Measurements from ENCODE around the gene ZNF605.
A peak's percentile ranks its signal among the peaks of the same experiment; 100 is the strongest.
"Not testable (repeated sequence)": the region's sequence is repeated elsewhere in the genome, so short reads cannot be mapped to it uniquely, and the experiment has no call there.

ZNF605 gene

GRCh38 chr12:132948146-132949066, 7.7 kb downstream of the ZNF605 start:
- no peak for DNase-seq

DNA sequence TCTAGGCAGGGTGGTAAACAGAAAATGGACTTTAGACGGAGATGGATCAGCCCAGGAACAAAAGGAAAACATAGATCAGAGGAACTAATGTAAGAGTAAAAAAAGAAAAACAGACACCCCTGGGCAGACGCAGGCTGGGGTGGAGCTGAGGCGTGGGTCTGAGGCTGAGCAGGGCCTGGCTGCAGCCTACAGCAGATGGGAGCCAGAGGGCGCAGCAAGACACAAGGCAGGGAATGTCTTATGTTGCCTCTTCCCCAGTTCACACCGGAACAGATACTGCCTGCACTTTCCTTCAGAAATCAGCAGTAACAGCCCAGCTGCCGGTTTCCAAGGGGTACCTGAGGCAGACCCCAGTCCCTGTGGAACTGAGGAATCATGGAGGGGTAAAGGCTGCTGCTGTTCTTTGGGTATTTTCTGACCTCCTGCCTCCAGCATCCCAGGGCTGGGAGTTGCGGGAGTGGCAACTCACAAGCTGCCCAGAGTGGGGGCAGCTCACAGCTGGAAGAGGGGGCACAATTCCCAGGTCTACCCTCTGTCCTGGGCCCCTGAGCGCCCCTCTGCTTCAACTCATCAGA, 9.8 kb downstream of the ZNF605 start:
- DNase-seq = no peak

DNA sequence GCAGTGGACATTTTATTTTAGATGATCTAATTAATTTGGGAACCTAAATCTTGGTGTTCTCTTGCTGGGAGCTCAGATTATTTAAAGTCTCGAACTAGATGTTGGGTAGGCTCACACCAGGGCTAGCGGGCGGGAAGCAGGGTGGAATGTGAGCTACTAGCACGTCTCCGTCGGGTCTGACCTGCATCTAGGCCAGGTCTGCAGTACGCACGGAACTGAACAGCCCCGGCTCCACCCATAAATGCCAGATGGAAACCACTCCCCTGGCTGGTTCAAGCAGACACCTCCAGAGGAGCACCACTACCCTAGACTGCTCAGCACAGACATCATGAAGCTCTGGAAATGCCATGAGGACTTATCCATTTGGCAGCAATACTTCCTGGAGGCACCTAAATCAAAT, 10.3 kb downstream of the ZNF605 start:
- DNase-seq = no peak

- DNase-seq = no peak
Measured at GRCh38 chr12:132942611-132943010, 13.5 kb downstream of the ZNF605 start.

DNA sequence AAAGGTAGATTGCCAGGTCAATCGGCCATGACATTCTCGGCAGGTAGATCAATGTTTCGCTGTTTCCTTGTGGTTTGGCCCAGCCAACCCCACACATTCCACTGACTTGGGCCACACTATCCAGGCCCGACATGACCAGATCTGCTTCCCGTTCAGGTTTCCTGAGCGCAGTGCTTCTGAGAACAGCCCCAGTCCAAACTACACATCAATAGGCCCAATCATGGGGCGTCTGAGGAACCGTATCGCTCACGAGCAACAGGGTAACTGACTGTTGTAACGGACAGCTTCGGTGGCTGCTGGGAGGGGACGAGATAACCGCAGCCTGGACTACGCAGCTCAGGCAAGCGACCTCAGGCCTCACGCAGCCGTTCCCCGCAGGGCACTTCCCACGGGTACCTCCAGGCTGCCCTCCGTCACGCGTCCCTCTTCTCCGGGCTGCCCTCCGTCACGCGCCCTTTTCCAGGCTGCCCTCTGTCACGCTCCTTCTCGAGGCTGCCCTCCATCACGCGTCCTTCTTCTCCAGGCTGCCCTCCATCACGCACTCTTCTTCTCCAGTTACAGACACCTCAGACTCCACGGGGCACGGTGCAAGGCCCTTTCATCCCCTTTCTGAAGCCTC, 14.7 kb downstream of the ZNF605 start:
- DNase-seq = no peak

- no peak for DNase-seq
Measured at GRCh38 chr12:132940071-132940719, 15.9 kb downstream of the ZNF605 start.

DNA sequence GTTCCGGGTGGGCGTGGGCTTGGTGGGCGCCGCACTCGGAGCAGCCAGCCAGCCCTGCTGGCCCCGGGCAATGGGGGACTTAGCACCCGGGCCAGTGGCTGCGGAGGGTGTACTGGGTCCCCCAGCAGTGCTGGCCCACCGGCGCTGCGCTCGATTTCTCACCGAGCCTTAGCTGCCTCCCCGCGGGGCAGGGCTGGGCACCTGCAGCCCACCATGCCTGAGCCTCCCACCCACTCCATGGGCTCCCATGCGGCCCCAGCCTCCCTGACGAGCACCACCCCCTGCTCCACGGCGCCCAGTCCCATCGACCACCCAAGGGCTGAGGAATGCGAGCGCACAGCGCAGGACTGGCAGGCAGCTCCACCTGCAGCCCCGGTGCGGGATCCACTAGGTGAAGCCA, 17.3 kb downstream of the ZNF605 start:
- not testable (repeated sequence) for DNase-seq

GRCh38 chr12:132937476-132937875, 18.6 kb downstream of the ZNF605 start:
- DNase-seq = no peak

GRCh38 chr12:132936921-132937320, 19.2 kb downstream of the ZNF605 start:
- not testable (repeated sequence) for DNase-seq

GRCh38 chr12:132936163-132936562, 19.9 kb downstream of the ZNF605 start:
- no peak for DNase-seq

GRCh38 chr12:132926415-132926833, 29.7 kb downstream of the ZNF605 start:
- DNase-seq = no peak

- no peak for DNase-seq
Measured at GRCh38 chr12:132925597-132926414, 30.3 kb downstream of the ZNF605 start.

- DNase-seq = no peak
Measured at GRCh38 chr12:132924356-132924755, 31.8 kb downstream of the ZNF605 start.

- no peak for DNase-seq
Measured at GRCh38 chr12:132923356-132923909, 32.7 kb downstream of the ZNF605 start.

- no peak for DNase-seq
Measured at GRCh38 chr12:132922676-132923075, 33.4 kb downstream of the ZNF605 start.

DNA sequence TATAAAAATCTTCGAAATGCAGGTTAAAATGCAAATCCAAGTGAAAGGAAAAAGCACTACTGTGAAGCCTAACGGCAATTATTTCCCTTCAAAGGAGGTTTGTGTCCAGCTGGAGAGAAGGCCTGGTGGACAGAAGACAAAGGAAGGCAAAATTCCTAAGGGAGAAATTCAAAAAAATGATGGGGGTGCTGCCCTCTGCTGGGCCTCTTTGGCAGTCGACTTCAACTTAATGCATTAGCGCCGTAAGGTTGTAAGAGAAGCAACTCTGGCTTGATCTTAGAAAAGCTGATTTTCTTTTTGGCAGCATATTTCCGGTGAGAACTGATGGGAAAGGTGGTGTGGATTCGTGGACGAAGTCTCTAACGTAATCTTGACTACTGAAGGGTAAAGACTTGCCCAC, 34.4 kb downstream of the ZNF605 start:
- DNase-seq = no peak

DNA sequence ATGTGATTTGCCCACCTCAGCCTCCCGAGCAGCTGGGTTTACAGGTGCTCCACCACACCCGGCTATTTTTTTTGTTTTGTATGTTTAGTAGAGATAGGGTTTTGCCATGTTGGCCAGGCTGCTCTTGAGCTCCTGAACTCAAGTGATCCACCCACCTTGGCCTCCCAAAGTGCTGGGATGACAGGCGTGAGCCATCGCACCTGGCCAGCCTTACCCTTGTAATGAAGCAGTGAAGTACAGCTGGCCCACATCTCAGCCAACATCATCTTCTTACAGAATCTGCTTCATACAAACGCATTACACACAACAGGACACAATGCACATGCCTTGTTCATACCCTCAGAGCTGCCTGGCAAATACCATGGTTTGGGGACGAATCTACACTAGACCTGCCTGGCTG, 37.4 kb downstream of the ZNF605 start:
- DNase-seq = no peak

GRCh38 chr12:132909030-132909368, 47.1 kb downstream of the ZNF605 start:
- no peak for DNase-seq

- DNase-seq = peak in 1 of 2 donors; percentile 34
Measured at GRCh38 chr12:132908145-132909029, 47.7 kb downstream of the ZNF605 start.

DNA sequence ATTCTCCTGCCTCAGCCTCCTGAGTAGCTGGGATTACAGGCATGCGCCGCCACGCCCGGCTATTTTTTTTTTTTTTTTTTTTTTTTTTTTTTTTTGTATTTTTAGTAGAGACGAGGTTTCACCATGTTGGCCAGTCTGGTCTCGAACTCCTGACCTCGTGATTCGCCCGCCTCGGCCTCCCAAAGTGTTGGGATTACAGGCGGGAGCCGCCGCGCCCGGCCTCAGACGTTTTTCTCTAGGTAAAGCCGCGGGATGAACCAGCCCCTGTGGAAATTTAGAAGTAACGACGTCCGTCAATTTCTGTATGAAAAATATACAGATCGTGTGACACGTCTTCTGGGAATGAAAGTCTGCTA, 48.3 kb downstream of the ZNF605 start:
- DNase-seq = not testable (repeated sequence)

- no peak for DNase-seq
Measured at GRCh38 chr12:132907216-132907615, 48.9 kb downstream of the ZNF605 start.
